Peyer's patch (tissue), 4 donors: ENCODE data around the gene HMG20B. TPM values are rescaled to one million over a fixed set of nuclear protein-coding genes. Genes with fewer than 3 reads are reported as not detected.

Experiments used
- DNase-seq, 3 donors: peaks; one replicate each; pipeline ENCODE4 v3.0.0-alpha.2; 2017 to 2019
- H3K27ac ChIP-seq, 4 donors: fragments of 200-600 bp; sonication (generic); one replicate each; pipeline ENCODE4 v1.5.1; 2016 to 2019
- H3K27me3 ChIP-seq, 2 donors: fragments of 200-600 bp; sonication (generic); one replicate each; pipeline ENCODE4 v1.5.1; 2019
- H3K36me3 ChIP-seq, 3 donors: fragments of 200-600 bp; sonication (generic); one replicate each; pipeline ENCODE4 v1.5.1; 2016 to 2019
- H3K4me1 ChIP-seq, 4 donors: fragments of 200-600 bp; sonication (generic); one replicate each; pipeline ENCODE4 v1.5.1; 2016 to 2019
- H3K4me3 ChIP-seq, 4 donors: fragments of 200-600 bp; sonication (generic); 1 replicate in 3 of 4; 2 replicates in 1 of 4; pipeline ENCODE4 v1.5.1; 2016 to 2019; ENCODE audit warnings: mild to moderate bottlenecking in 1 of 4
- H3K9me3 ChIP-seq, 4 donors: fragments of 200-600 bp; sonication (generic); one replicate each; pipeline ENCODE4 v1.5.1; 2016 to 2019; ENCODE audit warnings: mild to moderate bottlenecking in 1 of 4
- POLR2A ChIP-seq, 2 donors: fragments of 450-650 bp; IDR thresholded peaks; one replicate each; pipeline ENCODE4 v1.5.1; 2017; ENCODE audit warnings: antibody characterized with exemption in 2 of 2, mild to moderate bottlenecking in 2 of 2, moderate library complexity in 2 of 2
- total RNA-seq, 4 donors: library from RNA; depleted of rRNA; stranded (reverse); fragments of >200 nt; gene quantifications; one replicate each; pipeline ENCODE4 v1.1.0, GENCODE V29; 2016
- TF ChIP-seq, protein P1 (sequence below), 6 experiments: fragments of 450-650 bp in 4 of 6; fragments of 200-600 bp in 2 of 6; sonication (generic) in 1 of 6; IDR thresholded peaks; one replicate each; pipeline ENCODE4 v1.5.1; 2017 to 2019; ENCODE audit warnings: antibody characterized with exemption in 6 of 6, mild to moderate bottlenecking in 3 of 6, moderate library complexity in 1 of 6

HMG20B gene
- total RNA-seq, 4 donors from 2014 or later = 70.4 to 236 (median 117) TPM

DNA sequence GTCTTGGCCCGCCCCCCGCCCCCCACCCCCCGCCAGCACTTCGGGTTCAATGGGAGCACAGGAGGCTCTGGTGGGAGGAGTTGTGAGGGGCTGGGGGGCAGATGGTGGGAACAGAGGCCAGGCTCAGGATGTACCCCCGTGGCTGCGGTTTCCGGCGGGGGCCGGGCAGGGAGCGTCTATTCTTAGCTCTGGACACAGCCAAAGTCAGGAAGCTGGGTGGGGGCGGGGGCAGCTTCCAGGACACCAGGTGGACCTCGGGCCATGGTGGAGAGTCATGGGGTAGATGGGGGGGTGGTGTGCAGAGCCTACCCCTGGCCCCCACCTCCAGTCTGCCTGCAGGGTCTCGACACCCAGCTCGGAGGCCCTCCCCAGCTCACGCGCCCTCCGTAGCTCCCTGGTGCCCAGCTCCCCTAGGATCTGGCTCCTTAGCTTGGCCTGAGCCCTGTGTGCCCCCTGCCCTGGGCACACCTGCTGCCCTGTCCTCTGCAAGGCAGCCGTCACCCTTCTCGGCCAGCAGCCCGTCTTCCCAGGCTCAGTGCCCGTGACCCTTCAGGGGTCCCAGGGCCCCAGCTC lies 36.1 kb downstream of the HMG20B start:
- DNase-seq = no peak
- H3K27ac ChIP-seq = peak overlapping the region in 3 of 4 donors; percentile 31 to 74 (median 68)
- no peaks in the 10 kb centered on the region for H3K9me3 ChIP-seq
- TF ChIP-seq POLR2A (IDR thresholded peaks at IDR 0.05) = no peak
- TF ChIP-seq, protein P1, sequence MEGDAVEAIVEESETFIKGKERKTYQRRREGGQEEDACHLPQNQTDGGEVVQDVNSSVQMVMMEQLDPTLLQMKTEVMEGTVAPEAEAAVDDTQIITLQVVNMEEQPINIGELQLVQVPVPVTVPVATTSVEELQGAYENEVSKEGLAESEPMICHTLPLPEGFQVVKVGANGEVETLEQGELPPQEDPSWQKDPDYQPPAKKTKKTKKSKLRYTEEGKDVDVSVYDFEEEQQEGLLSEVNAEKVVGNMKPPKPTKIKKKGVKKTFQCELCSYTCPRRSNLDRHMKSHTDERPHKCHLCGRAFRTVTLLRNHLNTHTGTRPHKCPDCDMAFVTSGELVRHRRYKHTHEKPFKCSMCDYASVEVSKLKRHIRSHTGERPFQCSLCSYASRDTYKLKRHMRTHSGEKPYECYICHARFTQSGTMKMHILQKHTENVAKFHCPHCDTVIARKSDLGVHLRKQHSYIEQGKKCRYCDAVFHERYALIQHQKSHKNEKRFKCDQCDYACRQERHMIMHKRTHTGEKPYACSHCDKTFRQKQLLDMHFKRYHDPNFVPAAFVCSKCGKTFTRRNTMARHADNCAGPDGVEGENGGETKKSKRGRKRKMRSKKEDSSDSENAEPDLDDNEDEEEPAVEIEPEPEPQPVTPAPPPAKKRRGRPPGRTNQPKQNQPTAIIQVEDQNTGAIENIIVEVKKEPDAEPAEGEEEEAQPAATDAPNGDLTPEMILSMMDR (IDR thresholded peaks at IDR 0.05) = no peak
- no peaks in the 10 kb centered on the region for H3K27me3 ChIP-seq
- H3K36me3 ChIP-seq = peaks cover 0 to 30% (median 0%) of the 10 kb centered on the region in 3 donors
- no peak overlapping the region for H3K4me3 ChIP-seq
- H3K4me1 ChIP-seq = peaks cover 0 to 44% (median 26%) of the 10 kb centered on the region in 4 donors

DNA sequence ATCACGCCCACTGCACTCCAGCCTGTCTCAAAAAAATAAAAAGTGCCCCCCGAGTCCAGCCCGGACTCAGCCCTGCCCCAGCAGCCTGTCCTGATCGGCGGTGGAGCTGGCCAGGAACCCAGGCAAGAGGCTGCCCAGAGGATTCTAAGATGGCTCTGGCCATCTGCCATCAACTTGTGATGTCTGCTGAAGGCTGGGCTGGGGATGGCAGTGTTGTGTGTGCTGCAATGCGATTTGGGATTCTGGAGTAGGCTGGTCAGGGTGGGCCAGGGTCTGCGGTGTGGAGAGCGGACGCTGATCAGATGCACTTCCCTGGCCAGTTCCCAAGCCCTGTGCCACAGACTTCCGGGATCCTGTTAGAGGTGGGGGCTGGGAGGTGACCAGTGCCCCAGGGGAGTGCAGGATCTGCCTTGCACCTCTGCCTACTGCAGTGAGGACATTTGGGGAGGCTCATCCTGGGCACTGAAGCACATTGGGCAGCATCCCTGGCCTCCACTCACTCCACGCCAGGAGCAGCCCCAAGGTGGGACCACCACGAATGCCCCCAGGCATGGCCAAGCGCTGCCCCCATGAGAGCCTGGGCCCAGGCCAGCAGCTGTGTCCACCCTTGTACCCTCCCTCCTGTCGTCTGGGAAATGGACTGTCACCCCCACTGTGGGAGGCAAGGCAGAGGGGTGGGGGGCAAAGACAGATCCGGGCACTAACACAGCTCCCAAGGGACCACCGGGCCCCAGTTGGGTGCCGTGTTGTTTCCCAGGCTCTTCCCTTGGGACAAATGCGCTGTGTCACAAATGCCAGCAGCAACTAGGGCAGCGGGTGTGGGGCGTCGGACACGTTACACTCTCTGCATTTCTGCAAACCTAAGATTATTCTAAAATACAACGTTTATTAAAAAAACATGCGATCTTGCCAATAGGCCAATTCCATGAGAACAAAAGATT lies 37.3 kb downstream of the HMG20B start:
- Histone ChIP-seq H3K4me1 (peaks cover 0 to 45% (median 22%) of the 10 kb centered on the region in 4 donors), H3K27ac (peak overlapping the region in 1 of 4 donors; percentile 68)
- DNase-seq = no peak

DNA sequence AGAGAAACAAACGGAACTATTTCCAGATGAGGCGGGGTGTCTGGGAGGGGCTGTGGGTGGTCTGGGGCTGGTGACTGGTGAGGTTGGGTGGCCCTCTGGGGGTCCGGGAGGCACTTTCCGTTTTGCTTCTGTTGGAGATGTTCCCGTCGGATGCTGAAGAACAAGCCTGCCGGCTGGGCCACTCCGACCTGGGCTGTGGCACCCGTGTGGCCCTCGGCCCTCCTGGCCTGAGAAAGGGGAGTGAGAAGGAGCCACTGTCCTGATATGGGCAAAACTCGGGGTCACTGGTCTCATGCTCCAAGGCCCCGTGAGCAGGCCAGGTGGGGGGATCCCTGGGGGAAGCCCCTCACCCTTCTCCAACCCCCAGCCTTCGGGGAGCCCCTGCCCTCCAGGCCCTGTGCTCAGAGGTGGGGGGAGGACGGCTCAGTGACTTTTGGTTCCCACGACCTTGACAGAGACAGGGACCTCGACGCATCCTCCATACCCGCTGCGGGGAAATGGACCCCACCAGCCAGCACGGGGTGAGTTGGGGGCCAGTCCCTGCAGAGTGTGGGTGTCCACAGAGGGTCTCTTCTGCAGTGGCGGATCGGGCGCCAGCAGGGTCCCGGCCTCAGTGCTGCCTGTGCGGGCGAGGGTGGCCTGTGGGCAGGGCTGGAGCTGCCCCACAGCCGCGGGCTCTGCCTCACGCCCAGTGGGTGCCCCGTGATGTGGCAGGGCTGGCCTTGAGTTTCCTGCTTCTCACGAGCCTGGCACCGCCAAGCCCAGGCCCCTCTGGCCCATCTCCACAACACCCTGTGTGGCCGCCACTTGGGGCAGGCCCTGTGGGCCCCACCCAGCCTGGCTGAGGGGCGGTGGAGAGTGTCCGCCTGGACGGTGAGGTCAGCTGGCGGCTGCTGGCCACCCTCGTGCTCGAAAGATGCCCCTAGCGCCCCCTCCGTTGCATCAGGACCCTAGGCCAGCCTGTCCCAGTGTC lies 38.3 kb downstream of the HMG20B start:
- Histone ChIP-seq H3K27me3 (no peaks in the 10 kb centered on the region), H3K36me3 (peaks cover 0 to 41% (median 0%) of the 10 kb centered on the region in 3 donors), H3K27ac (no peak overlapping the region), H3K9me3 (no peaks in the 10 kb centered on the region), H3K4me1 (peaks cover 0 to 41% (median 14%) of the 10 kb centered on the region in 4 donors), H3K4me3 (no peak overlapping the region)
- no peak for DNase-seq
- no peak for TF ChIP-seq POLR2A (IDR thresholded peaks at IDR 0.05)
- TF ChIP-seq, protein P1 (IDR thresholded peaks at IDR 0.05) = no peak

More for the DNA sequence above, 37.3 kb downstream of the HMG20B start:
- Histone ChIP-seq H3K9me3 (no peaks in the 10 kb centered on the region), H3K4me3 (no peak overlapping the region), H3K36me3 (peaks cover 0 to 34% (median 0%) of the 10 kb centered on the region in 3 donors), H3K27me3 (no peaks in the 10 kb centered on the region)
- TF ChIP-seq, protein P1 (IDR thresholded peaks at IDR 0.05) = no peak
- no peak for TF ChIP-seq POLR2A (IDR thresholded peaks at IDR 0.05)

DNA sequence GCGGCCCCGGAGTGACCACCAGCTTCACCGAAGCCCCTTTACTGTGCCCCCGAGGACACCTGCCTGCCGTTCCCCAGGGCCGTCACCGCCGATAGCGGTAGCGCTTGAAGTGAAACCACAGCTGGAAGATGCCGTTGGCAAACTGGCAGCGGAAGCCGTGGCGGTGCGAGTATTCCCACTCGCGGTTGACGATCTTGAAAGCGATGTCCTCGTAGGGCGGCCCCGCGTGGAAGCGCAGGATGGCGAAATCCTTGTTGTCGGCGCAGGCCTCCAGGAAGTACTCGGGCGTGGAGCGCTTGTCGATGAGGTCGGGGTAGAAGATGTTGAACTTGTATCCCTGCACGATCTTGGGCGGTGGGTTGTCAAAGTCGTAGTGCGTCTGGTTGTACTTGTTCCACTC lies 39.1 kb downstream of the HMG20B start:
- peaks cover 0 to 33% (median 8%) of the 10 kb centered on the region in 4 donors for H3K4me1 ChIP-seq
- H3K27ac ChIP-seq = no peak overlapping the region
- H3K36me3 ChIP-seq = peaks cover 0 to 49% (median 0%) of the 10 kb centered on the region in 3 donors
- H3K27me3 ChIP-seq = no peaks in the 10 kb centered on the region
- DNase-seq = no peak
- no peak for TF ChIP-seq POLR2A (IDR thresholded peaks at IDR 0.05)
- H3K4me3 ChIP-seq = no peak overlapping the region
- no peaks in the 10 kb centered on the region for H3K9me3 ChIP-seq

DNA sequence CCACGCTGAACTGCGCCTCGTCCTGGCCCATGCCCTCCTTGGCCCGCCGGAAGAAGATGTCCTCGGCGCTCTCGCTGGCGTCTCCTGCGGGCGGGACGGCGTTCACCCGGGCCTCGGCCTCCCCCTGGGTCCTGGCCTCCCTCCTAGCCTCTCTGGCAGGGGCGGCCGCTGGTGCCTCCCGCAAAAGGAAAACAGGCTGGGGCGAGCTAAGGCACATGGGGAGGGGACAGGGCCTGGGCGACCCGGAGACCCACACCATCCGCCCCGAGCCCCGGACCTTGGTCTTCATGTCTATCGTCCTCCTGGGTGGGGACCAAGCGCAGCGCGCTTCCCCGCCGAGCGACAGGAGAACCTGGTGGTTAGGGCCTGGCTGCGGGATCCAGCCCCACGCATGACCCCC lies 39.6 kb downstream of the HMG20B start:
- H3K27ac ChIP-seq = peak overlapping the region in 2 of 4 donors; percentile 25 to 35
- H3K4me1 ChIP-seq = peaks cover 0 to 29% (median 6%) of the 10 kb centered on the region in 4 donors
- TF ChIP-seq, protein P1 (IDR thresholded peaks at IDR 0.05) = no peak
- TF ChIP-seq POLR2A (IDR thresholded peaks at IDR 0.05) = no peak
- H3K9me3 ChIP-seq = no peaks in the 10 kb centered on the region
- DNase-seq = no peak
- H3K27me3 ChIP-seq = no peaks in the 10 kb centered on the region
- peaks cover 0 to 51% (median 0%) of the 10 kb centered on the region in 3 donors for H3K36me3 ChIP-seq
- H3K4me3 ChIP-seq = no peak overlapping the region
